Measurements from ENCODE around the gene SHKBP1. TPM values are rescaled to one million over a fixed set of nuclear protein-coding genes. Genes with fewer than 3 reads are reported as not detected.

SHKBP1 gene
- total and polyA plus RNA-seq, 2 of the 13 experiments (the other 11 are each of a cell fraction or from before 2014, with no cell fraction given), result 16.2 to 17.4 TPM

- TF ChIP-seq ARID4A (CRISPR knock-in tag; IDR thresholded peaks at IDR 0.05; ENCODE audit: borderline replicate concordance) (no peak), FOXK1 (CRISPR knock-in tag; IDR thresholded peaks at IDR 0.05; ENCODE audit: borderline replicate concordance, low read depth) (no peak)
Measured at GRCh38 chr19:40621283-40621682, 44.6 kb downstream of the SHKBP1 start (continued).

GRCh38 chr19:40621966-40622772 is 45.5 kb downstream of the SHKBP1 start:
- H3K27me3 ChIP-seq (ENCODE audit: control insufficient read depth in 1 of 2, insufficient read depth in 2 of 2, low read length in 2 of 2), result peaks cover 0 to 3% of the 10 kb centered on the region in 2 experiments; a peak in 3 of 5 replicates
- DNase-seq (ENCODE audit: low spot score) (no peak), FAIRE-seq (no peak), ATAC-seq (no peak)
- no peak overlapping the region for H3K4me3 ChIP-seq (replicated peaks in 1 of 3; ENCODE audit: insufficient read depth in 1 of 3, low read depth in 2 of 3, low read length in 3 of 3)
- no peak overlapping the region for H2AFZ ChIP-seq (ENCODE audit: low read length)
- WGBS (ENCODE audit: low lambda C conversion rate), result 75% methylated on average over 9 of the region's 24 CpGs
- H3K36me3 ChIP-seq (replicated peaks in 1 of 2; ENCODE audit: control insufficient read depth in 1 of 2, insufficient read depth in 2 of 2, low read length in 2 of 2), result no peaks in the 10 kb centered on the region
- in situ Hi-C loops (cut with HindIII; ENCODE audit: extremely low pct_ligation_motif_present, low pct_unique_long_range_greater_than_20kb) (no loop called here), intact Hi-C loops (cut with micrococcal nuclease; ENCODE audit: unreplicated experiment) (no loop called here)
- no TSS peak for BruUV-seq (replicated peaks)
- H3K4me1 ChIP-seq (ENCODE audit: insufficient read depth, low read length), result peaks cover 6% of the 10 kb centered on the region; the same call in 1 of the 2 replicates
- no peak overlapping the region for H3K9ac ChIP-seq (ENCODE audit: insufficient read depth, low read depth, low read length)
- CTCF ChIA-PET (ENCODE audit: low intra/inter-chr PET ratio, low total read pairs), result no interaction called here
- H3K4me2 ChIP-seq (ENCODE audit: low read depth, low read length), result no peak overlapping the region
- no peaks in the 10 kb centered on the region for H4K20me1 ChIP-seq (ENCODE audit: insufficient read depth, low read length)
- H3K79me2 ChIP-seq (ENCODE audit: insufficient read depth, low read length), result no peaks in the 10 kb centered on the region
- no peaks in the 10 kb centered on the region for H3K9me3 ChIP-seq (ENCODE audit: low read length)
- POLR2A ChIA-PET, result no interaction called here
- TF ChIP-seq ZNF3 (CRISPR knock-in tag; IDR thresholded peaks at IDR 0.05) (no peak), ZNF407 (CRISPR knock-in tag; IDR thresholded peaks at IDR 0.05; ENCODE audit: not compliant biosample characterization) (no peak), ZNF580 (CRISPR knock-in tag; IDR thresholded peaks at IDR 0.05; ENCODE audit: borderline replicate concordance, low read depth) (no peak), ZNF180 (CRISPR knock-in tag; IDR thresholded peaks at IDR 0.05; ENCODE audit: borderline replicate concordance, low read depth) (no peak), HNRNPL (IDR thresholded peaks at IDR 0.05; ENCODE audit: low read depth, low read length) (peak; percentile 88), YY1 (IDR thresholded peaks at IDR 0.05; ENCODE audit: insufficient read depth, insufficient replicate concordance, low read depth, low read length) (no peak)
- H3K27ac ChIP-seq (ENCODE audit: extremely low read length, insufficient read depth, low read length), result no peak overlapping the region
